Suprapubic skin (tissue), 4 donors: ENCODE results near the gene TNS1.

Experiments used
- CTCF ChIP-seq, 2 donors: fragments of 200-600 bp in 1 of 2; fragments of 450-650 bp in 1 of 2; sonication (generic) in 1 of 2; IDR thresholded peaks; one replicate each; pipeline ENCODE4 v1.5.1; 2016 to 2019; ENCODE audit warnings: antibody characterized with exemption in 2 of 2, mild to moderate bottlenecking in 1 of 2, moderate library complexity in 1 of 2
- EP300 ChIP-seq: sonication (generic); formaldehyde crosslinking; IDR thresholded peaks from one replicate; pipeline ENCODE4 v1.6.1; 2017; ENCODE audit warnings: antibody characterized with exemption
- POLR2A ChIP-seq, 2 donors: fragments of 450-650 bp; IDR thresholded peaks; one replicate each; pipeline ENCODE4 v1.6.1; 2017; ENCODE audit warnings: antibody characterized with exemption in 2 of 2, mild to moderate bottlenecking in 2 of 2, moderate library complexity in 2 of 2
- POLR2AphosphoS5 ChIP-seq, 3 donors: sonication (generic); formaldehyde crosslinking; IDR thresholded peaks; one replicate each; pipeline ENCODE4 v1.6.1; 2017; ENCODE audit warnings: antibody characterized with exemption in 3 of 3

- TF ChIP-seq CTCF (IDR thresholded peaks at IDR 0.05), result no peak
- no peak for TF ChIP-seq EP300
- TF ChIP-seq POLR2A (IDR thresholded peaks at IDR 0.05), result no peak
- no peak for TF ChIP-seq POLR2AphosphoS5 (IDR thresholded peaks at IDR 0.05)
Measured at GRCh38 chr2:217755027-217755745, 247.6 kb downstream of the TNS1 start.
